Tibial artery (tissue), 4 donors: ENCODE data around the gene NRCAM.

Experiments
- DNase-seq, 2 donors: peaks; one replicate each; pipeline ENCODE4 v3.0.0-alpha.2; 2019
- H3K27ac ChIP-seq, 2 donors: fragments of 200-600 bp; sonication (generic) in 1 of 2; 1 replicate in 1 of 2; 2 replicates in 1 of 2; pipeline ENCODE4 v1.5.1; 2018 to 2019; ENCODE audit warnings: mild to moderate bottlenecking in 1 of 2
- H3K27me3 ChIP-seq, 2 donors: fragments of 200-600 bp; sonication (generic) in 1 of 2; one replicate each; pipeline versions ENCODE4 v1.5.1 to v1.6.0; 2016 to 2019
- H3K36me3 ChIP-seq, 3 donors: fragments of 200-600 bp; sonication (generic) in 2 of 3; one replicate each; pipeline ENCODE4 v1.5.1; 2016 to 2019; ENCODE audit warnings: mild to moderate bottlenecking in 2 of 3
- H3K4me1 ChIP-seq, 4 donors: fragments of 200-600 bp; sonication (generic) in 2 of 4; 1 replicate in 3 of 4; 2 replicates in 1 of 4; pipeline ENCODE4 v1.5.1; 2016 to 2019
- H3K4me3 ChIP-seq, 2 donors: fragments of 200-600 bp; sonication (generic) in 1 of 2; 1 replicate in 1 of 2; 2 replicates in 1 of 2; pipeline ENCODE4 v1.5.1; 2018 to 2019; ENCODE audit warnings: mild to moderate bottlenecking in 2 of 2
- H3K9me3 ChIP-seq, 3 donors: fragments of 200-600 bp; sonication (generic) in 1 of 3; one replicate each; pipeline ENCODE4 v1.5.1; 2016 to 2019
- intact Hi-C: fragments of 100-400 bp; cut with DNase I; formaldehyde crosslinking; loops from one replicate; pipeline ENCODE4 v1.15.0; 2023; ENCODE audit warnings: low total_unique reads
- TF ChIP-seq, protein P1 (sequence below), 2 experiments: fragments of 200-600 bp in 1 of 2; fragments of 450-650 bp in 1 of 2; IDR thresholded peaks; one replicate each; pipeline ENCODE4 v1.5.1; 2017 to 2019; ENCODE audit warnings: antibody characterized with exemption in 2 of 2, mild to moderate bottlenecking in 1 of 2, moderate library complexity in 1 of 2

Gene NRCAM

GRCh38 chr7:108384716-108385483, 71.3 kb downstream of the NRCAM start:
- Histone ChIP-seq H3K36me3 (no peaks in the 10 kb centered on the region), H3K27me3 (no peaks in the 10 kb centered on the region), H3K9me3 (no peaks in the 10 kb centered on the region), H3K4me1 (no peaks in the 10 kb centered on the region), H3K27ac (no peak overlapping the region), H3K4me3 (no peak overlapping the region)
- TF ChIP-seq, protein P1, sequence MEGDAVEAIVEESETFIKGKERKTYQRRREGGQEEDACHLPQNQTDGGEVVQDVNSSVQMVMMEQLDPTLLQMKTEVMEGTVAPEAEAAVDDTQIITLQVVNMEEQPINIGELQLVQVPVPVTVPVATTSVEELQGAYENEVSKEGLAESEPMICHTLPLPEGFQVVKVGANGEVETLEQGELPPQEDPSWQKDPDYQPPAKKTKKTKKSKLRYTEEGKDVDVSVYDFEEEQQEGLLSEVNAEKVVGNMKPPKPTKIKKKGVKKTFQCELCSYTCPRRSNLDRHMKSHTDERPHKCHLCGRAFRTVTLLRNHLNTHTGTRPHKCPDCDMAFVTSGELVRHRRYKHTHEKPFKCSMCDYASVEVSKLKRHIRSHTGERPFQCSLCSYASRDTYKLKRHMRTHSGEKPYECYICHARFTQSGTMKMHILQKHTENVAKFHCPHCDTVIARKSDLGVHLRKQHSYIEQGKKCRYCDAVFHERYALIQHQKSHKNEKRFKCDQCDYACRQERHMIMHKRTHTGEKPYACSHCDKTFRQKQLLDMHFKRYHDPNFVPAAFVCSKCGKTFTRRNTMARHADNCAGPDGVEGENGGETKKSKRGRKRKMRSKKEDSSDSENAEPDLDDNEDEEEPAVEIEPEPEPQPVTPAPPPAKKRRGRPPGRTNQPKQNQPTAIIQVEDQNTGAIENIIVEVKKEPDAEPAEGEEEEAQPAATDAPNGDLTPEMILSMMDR (IDR thresholded peaks at IDR 0.05), result no peak
- DNase-seq, result no peak
- intact Hi-C loops, result no loop called here

DNA sequence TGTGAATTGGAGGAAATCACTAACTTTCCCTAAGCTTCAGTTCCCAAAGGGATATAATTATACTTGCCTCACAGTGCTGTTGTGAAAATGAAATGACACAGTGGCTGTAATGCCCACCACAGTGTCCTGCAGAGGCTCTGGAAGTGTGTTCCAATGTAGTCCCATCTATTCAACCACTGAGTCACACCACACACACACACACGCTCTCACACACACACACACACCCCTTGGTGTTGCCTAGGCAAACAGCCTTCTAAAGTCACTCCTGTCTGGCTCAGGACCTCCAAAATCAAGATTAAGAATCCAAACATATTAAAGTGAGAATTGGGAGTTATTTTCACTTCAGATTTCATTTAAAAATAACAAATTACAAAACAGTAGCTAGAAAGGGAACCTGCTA, 73.3 kb downstream of the NRCAM start:
- intact Hi-C loops, result no loop called here
- no peak overlapping the region for H3K27ac ChIP-seq
- TF ChIP-seq, protein P1 (IDR thresholded peaks at IDR 0.05), result no peak
- no peak overlapping the region for H3K4me3 ChIP-seq
- no peaks in the 10 kb centered on the region for H3K4me1 ChIP-seq
- no peaks in the 10 kb centered on the region for H3K27me3 ChIP-seq
- no peaks in the 10 kb centered on the region for H3K9me3 ChIP-seq
- no peaks in the 10 kb centered on the region for H3K36me3 ChIP-seq
- no peak for DNase-seq

- no peak for DNase-seq
- Histone ChIP-seq H3K9me3 (no peaks in the 10 kb centered on the region), H3K36me3 (no peaks in the 10 kb centered on the region), H3K4me1 (no peaks in the 10 kb centered on the region), H3K27ac (no peak overlapping the region), H3K4me3 (no peak overlapping the region), H3K27me3 (no peaks in the 10 kb centered on the region)
- TF ChIP-seq, protein P1 (IDR thresholded peaks at IDR 0.05), result no peak
- intact Hi-C loops, result no loop called here
Measured at GRCh38 chr7:108380517-108380916, 75.7 kb downstream of the NRCAM start.

GRCh38 chr7:108376206-108376605, 80.0 kb downstream of the NRCAM start:
- TF ChIP-seq, protein P1 (IDR thresholded peaks at IDR 0.05), result no peak
- no peak for DNase-seq
- H3K27me3 ChIP-seq, result no peaks in the 10 kb centered on the region
- no peaks in the 10 kb centered on the region for H3K4me1 ChIP-seq
- no peak overlapping the region for H3K4me3 ChIP-seq
- H3K36me3 ChIP-seq, result no peaks in the 10 kb centered on the region
- H3K9me3 ChIP-seq, result no peaks in the 10 kb centered on the region
- intact Hi-C loops, result no loop called here
- H3K27ac ChIP-seq, result no peak overlapping the region

- H3K27me3 ChIP-seq, result no peaks in the 10 kb centered on the region
- intact Hi-C loops, result no loop called here
- TF ChIP-seq, protein P1 (IDR thresholded peaks at IDR 0.05), result no peak
- H3K36me3 ChIP-seq, result no peaks in the 10 kb centered on the region
- DNase-seq, result no peak
- H3K9me3 ChIP-seq, result no peaks in the 10 kb centered on the region
- H3K27ac ChIP-seq, result no peak overlapping the region
- no peak overlapping the region for H3K4me3 ChIP-seq
- no peaks in the 10 kb centered on the region for H3K4me1 ChIP-seq
Measured at GRCh38 chr7:108375668-108376067, 80.6 kb downstream of the NRCAM start.
